Trophoblast cell (in vitro differentiated cells and primary cell): Measurements from ENCODE around the gene GGA1.

ENCODE experiments used
- DNase-seq, 2 donors: peaks; one replicate each; pipeline ENCODE4 v3.0.0-alpha.2; 2016
- H2AFZ ChIP-seq: 2 replicates; pipeline ENCODE4 v1.6.1; 2013; ENCODE audit warnings: low read length, moderate library complexity, mild to moderate bottlenecking; ENCODE audit not compliant: insufficient read depth, poor library complexity
- H2AK5ac ChIP-seq: 2 replicates; pipeline ENCODE4 v1.6.1; 2013; ENCODE audit warnings: mild to moderate bottlenecking, low read length
- H2BK120ac ChIP-seq: 2 replicates; pipeline ENCODE4 v1.6.1; 2013; ENCODE audit warnings: low read length, mild to moderate bottlenecking, moderate library complexity; ENCODE audit not compliant: insufficient read depth, poor library complexity
- H2BK12ac ChIP-seq: 2 replicates; pipeline ENCODE4 v1.6.1; 2013; ENCODE audit warnings: mild to moderate bottlenecking, low read length, moderate library complexity
- H2BK5ac ChIP-seq: 2 replicates; pipeline ENCODE4 v1.6.1; 2013; ENCODE audit warnings: low read length, low read depth, moderate library complexity, mild to moderate bottlenecking; ENCODE audit not compliant: poor library complexity
- H3K14ac ChIP-seq: 2 replicates; pipeline ENCODE4 v1.6.1; 2013; ENCODE audit warnings: mild to moderate bottlenecking, low read length
- H3K18ac ChIP-seq: 2 replicates; pipeline ENCODE4 v1.6.1; 2013; ENCODE audit warnings: mild to moderate bottlenecking, low read length
- H3K23ac ChIP-seq: 2 replicates; pipeline ENCODE4 v1.6.1; 2013; ENCODE audit warnings: low read length
- H3K27ac ChIP-seq: 2 replicates; pipeline ENCODE4 v1.5.1; 2013; ENCODE audit warnings: low read depth, mild to moderate bottlenecking, inconsistent platforms, low read length, moderate library complexity
- H3K27me3 ChIP-seq: 2 replicates; pipeline ENCODE4 v1.6.1; 2013; ENCODE audit warnings: inconsistent platforms, mild to moderate bottlenecking, low read length, moderate library complexity; ENCODE audit not compliant: insufficient read depth
- H3K36me3 ChIP-seq, 2 experiments: 1 replicate in 1 of 2; 2 replicates in 1 of 2; pipeline ENCODE4 v1.6.1; 2013; ENCODE audit warnings: low read length in 2 of 2, mild to moderate bottlenecking in 2 of 2, moderate library complexity in 1 of 2; ENCODE audit not compliant: insufficient read depth in 2 of 2, control insufficient read depth in 1 of 2
- H3K4ac ChIP-seq: 2 replicates; pipeline ENCODE4 v1.6.1; 2013; ENCODE audit warnings: low read depth, mild to moderate bottlenecking, low read length, moderate library complexity
- H3K4me1 ChIP-seq, 2 experiments: 1 replicate in 1 of 2; 2 replicates in 1 of 2; pipeline ENCODE4 v1.6.1; 2013; ENCODE audit warnings: low read length in 2 of 2, mild to moderate bottlenecking in 2 of 2, moderate library complexity in 1 of 2; ENCODE audit not compliant: insufficient read depth in 2 of 2, control insufficient read depth in 1 of 2
- H3K4me2 ChIP-seq: 2 replicates; pipeline ENCODE4 v1.6.1; 2013; ENCODE audit warnings: inconsistent platforms, mild to moderate bottlenecking, low read length, moderate library complexity
- H3K4me3 ChIP-seq: 2 replicates; pipeline ENCODE4 v1.5.1; 2013; ENCODE audit warnings: mild to moderate bottlenecking, low read depth, low read length, inconsistent platforms
- H3K79me1 ChIP-seq: one replicate; pipeline ENCODE4 v1.6.1; 2013; ENCODE audit warnings: low read length
- H3K79me2 ChIP-seq: 2 replicates; pipeline ENCODE4 v1.6.1; 2013; ENCODE audit warnings: low read length, mild to moderate bottlenecking; ENCODE audit not compliant: control insufficient read depth, insufficient read depth, poor library complexity
- H3K9ac ChIP-seq: 2 replicates; pipeline ENCODE4 v1.6.1; 2013; ENCODE audit warnings: mild to moderate bottlenecking, low read length
- H3K9me3 ChIP-seq: 2 replicates; pipeline ENCODE4 v1.6.1; 2013; ENCODE audit warnings: low read depth, mild to moderate bottlenecking, control low read depth, inconsistent platforms, low read length; ENCODE audit not compliant: insufficient read depth
- H4K12ac ChIP-seq: 2 replicates; pipeline ENCODE4 v1.6.1; 2013; ENCODE audit warnings: low read depth, mild to moderate bottlenecking, low read length, moderate library complexity
- H4K8ac ChIP-seq: 2 replicates; pipeline ENCODE4 v1.6.1; 2013; ENCODE audit warnings: low read depth, mild to moderate bottlenecking, low read length, moderate library complexity
- H4K91ac ChIP-seq: one replicate; pipeline ENCODE4 v1.6.1; 2013; ENCODE audit warnings: low read depth, mild to moderate bottlenecking, low read length, moderate library complexity
- WGBS: extraction: QIAGEN DNeasy Blood & Tissue Kit; methylation state at CpG from one replicate; pipeline ENCODE4 v1.1.7; 2013; ENCODE audit warnings: missing lambda C conversion rate; ENCODE audit not compliant: insufficient read length, insufficient coverage; ENCODE audit errors: extremely low coverage; 5-methylcytosine and 5-hydroxymethylcytosine counted together

The GGA1 gene

DNA sequence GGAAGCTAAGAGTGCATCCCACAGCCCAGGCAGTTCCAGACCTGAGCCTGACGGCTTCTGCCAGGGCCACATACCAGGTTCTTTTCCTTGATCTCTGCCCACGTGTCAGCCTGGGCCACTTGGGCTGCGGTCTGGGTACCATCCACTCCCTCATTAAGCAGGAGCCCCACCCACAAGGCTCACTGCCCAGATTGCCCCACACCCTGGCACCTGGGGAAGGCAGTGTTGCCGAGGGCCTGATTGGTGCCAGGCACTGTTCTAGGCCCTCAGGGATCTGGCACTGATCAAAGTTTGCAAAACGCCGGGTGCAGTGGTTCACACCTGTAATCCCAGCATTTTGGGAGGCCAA, 15.4 kb downstream of the GGA1 start:
- Histone ChIP-seq H3K79me1 (no peaks in the 10 kb centered on the region), H3K4me2 (no peak overlapping the region), H3K9ac (no peak overlapping the region), H3K23ac (no peak overlapping the region), H3K36me3 (peaks cover 48 to 57% of the 10 kb centered on the region in 2 experiments), H3K4me3 (no peak overlapping the region), H4K8ac (no peak overlapping the region), H3K9me3 (no peaks in the 10 kb centered on the region), H4K91ac (no peak overlapping the region), H2BK5ac (no peak overlapping the region), H3K14ac (no peak overlapping the region), H2BK12ac (no peak overlapping the region), H3K79me2 (no peaks in the 10 kb centered on the region), H3K4me1 (peaks cover 0 to 2% of the 10 kb centered on the region in 2 experiments), H3K4ac (no peak overlapping the region), H2AFZ (no peak overlapping the region), H3K18ac (no peak overlapping the region), H2BK120ac (no peak overlapping the region), H2AK5ac (no peak overlapping the region), H4K12ac (no peak overlapping the region), H3K27ac (no peak overlapping the region), H3K27me3 (no peaks in the 10 kb centered on the region)
- WGBS: no CpG with 5 or more reads among the region's 6 CpGs
- DNase-seq: no peak

DNA sequence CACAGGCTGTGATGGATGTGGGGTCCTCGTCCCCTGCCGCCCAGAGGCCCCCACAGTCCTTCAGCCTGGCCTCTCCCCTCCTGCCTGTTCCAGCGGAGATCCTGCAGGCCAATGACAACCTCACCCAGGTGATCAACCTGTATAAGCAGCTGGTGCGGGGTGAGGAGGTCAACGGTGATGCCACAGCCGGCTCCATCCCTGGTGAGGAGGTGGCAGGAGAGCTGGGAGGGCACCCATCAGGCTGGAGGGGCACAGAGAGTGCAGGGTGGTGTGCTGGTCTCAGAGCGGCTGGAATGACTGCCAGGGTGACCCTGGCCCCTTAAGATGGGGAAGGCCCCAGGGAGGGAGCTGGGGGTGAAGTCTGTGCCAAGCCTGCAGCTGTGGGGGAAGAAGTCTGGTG, 16.2 kb downstream of the GGA1 start:
- H3K36me3 ChIP-seq: peaks cover 47 to 63% of the 10 kb centered on the region in 2 experiments
- peaks cover 0 to 2% of the 10 kb centered on the region in 2 experiments for H3K4me1 ChIP-seq
- H3K4ac ChIP-seq: no peak overlapping the region
- no peaks in the 10 kb centered on the region for H3K79me2 ChIP-seq
- no peak overlapping the region for H2BK5ac ChIP-seq
- H4K91ac ChIP-seq: no peak overlapping the region
- no peak overlapping the region for H2BK12ac ChIP-seq
- no peak overlapping the region for H4K12ac ChIP-seq
- H3K18ac ChIP-seq: no peak overlapping the region
- H3K9ac ChIP-seq: no peak overlapping the region
- no peak overlapping the region for H3K14ac ChIP-seq
- H2BK120ac ChIP-seq: no peak overlapping the region
- peak overlapping the region; percentile 45 for H3K4me3 ChIP-seq
- H2AFZ ChIP-seq: no peak overlapping the region
- H3K79me1 ChIP-seq: no peaks in the 10 kb centered on the region
- no peaks in the 10 kb centered on the region for H3K9me3 ChIP-seq
- WGBS: no CpG with 5 or more reads among the region's 7 CpGs
- no peak overlapping the region for H3K27ac ChIP-seq
- H3K4me2 ChIP-seq: no peak overlapping the region
- DNase-seq: no peak
- no peak overlapping the region for H2AK5ac ChIP-seq
- H3K23ac ChIP-seq: no peak overlapping the region
- H4K8ac ChIP-seq: no peak overlapping the region
- no peaks in the 10 kb centered on the region for H3K27me3 ChIP-seq

GRCh38 chr22:37625737-37626136, 17.1 kb downstream of the GGA1 start:
- no peak overlapping the region for H2BK5ac ChIP-seq
- H3K27me3 ChIP-seq: no peaks in the 10 kb centered on the region
- H3K4me2 ChIP-seq: no peak overlapping the region
- H4K91ac ChIP-seq: no peak overlapping the region
- H3K4me1 ChIP-seq: peaks cover 0 to 2% of the 10 kb centered on the region in 2 experiments
- no peak overlapping the region for H3K4ac ChIP-seq
- no peak overlapping the region for H3K18ac ChIP-seq
- H3K36me3 ChIP-seq: peaks cover 44 to 62% of the 10 kb centered on the region in 2 experiments
- H2AK5ac ChIP-seq: no peak overlapping the region
- no CpG with 5 or more reads among the region's 14 CpGs for WGBS
- no peak overlapping the region for H2AFZ ChIP-seq
- no peak overlapping the region for H2BK12ac ChIP-seq
- no peak overlapping the region for H3K4me3 ChIP-seq
- no peak overlapping the region for H4K12ac ChIP-seq
- no peak overlapping the region for H2BK120ac ChIP-seq
- H3K27ac ChIP-seq: no peak overlapping the region
- H3K79me1 ChIP-seq: no peaks in the 10 kb centered on the region
- no peak overlapping the region for H3K23ac ChIP-seq
- no peak for DNase-seq
- no peaks in the 10 kb centered on the region for H3K79me2 ChIP-seq
- H3K14ac ChIP-seq: no peak overlapping the region
- H3K9me3 ChIP-seq: no peaks in the 10 kb centered on the region
- no peak overlapping the region for H4K8ac ChIP-seq
- H3K9ac ChIP-seq: no peak overlapping the region

GRCh38 chr22:37626144-37626543, 17.5 kb downstream of the GGA1 start:
- DNase-seq: peak; percentile 29 to 30
- H3K36me3 ChIP-seq: peaks cover 45 to 62% of the 10 kb centered on the region in 2 experiments
- no peaks in the 10 kb centered on the region for H3K9me3 ChIP-seq
- no peak overlapping the region for H2AFZ ChIP-seq
- H3K9ac ChIP-seq: no peak overlapping the region
- no peaks in the 10 kb centered on the region for H3K79me1 ChIP-seq
- no peak overlapping the region for H3K4me3 ChIP-seq
- H3K4ac ChIP-seq: no peak overlapping the region
- H3K27me3 ChIP-seq: no peaks in the 10 kb centered on the region
- no peak overlapping the region for H4K8ac ChIP-seq
- no CpG with 5 or more reads among the region's 11 CpGs for WGBS
- H3K79me2 ChIP-seq: no peaks in the 10 kb centered on the region
- no peak overlapping the region for H3K23ac ChIP-seq
- no peak overlapping the region for H3K14ac ChIP-seq
- no peak overlapping the region for H3K27ac ChIP-seq
- H3K4me2 ChIP-seq: no peak overlapping the region
- peaks cover 0 to 2% of the 10 kb centered on the region in 2 experiments for H3K4me1 ChIP-seq
- H4K12ac ChIP-seq: no peak overlapping the region
- H2AK5ac ChIP-seq: no peak overlapping the region
- H2BK120ac ChIP-seq: no peak overlapping the region
- no peak overlapping the region for H2BK5ac ChIP-seq
- no peak overlapping the region for H4K91ac ChIP-seq
- H3K18ac ChIP-seq: no peak overlapping the region
- no peak overlapping the region for H2BK12ac ChIP-seq
